ENCODE measurements around the gene DOCK3.

DNA sequence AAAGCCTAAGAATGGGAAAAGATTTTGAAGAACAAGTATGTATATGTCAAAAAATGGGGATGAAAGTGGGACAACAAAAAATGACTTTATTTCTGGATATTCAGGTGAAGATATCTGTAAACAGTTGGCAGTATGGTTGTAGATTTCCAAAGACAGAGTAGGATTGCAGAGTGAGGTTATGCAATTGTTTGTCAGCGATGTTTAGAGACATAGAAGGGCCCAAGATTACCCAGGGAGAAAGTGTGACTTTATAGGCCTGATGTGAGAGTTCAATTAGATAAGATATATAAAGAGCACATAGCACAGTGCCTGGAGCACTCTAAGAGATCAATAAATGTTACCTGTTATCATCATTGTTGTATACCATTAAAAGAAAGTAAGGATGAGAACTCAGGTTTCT lies 319.8 kb downstream of the DOCK3 start:
- TF ChIP-seq, protein P1, sequence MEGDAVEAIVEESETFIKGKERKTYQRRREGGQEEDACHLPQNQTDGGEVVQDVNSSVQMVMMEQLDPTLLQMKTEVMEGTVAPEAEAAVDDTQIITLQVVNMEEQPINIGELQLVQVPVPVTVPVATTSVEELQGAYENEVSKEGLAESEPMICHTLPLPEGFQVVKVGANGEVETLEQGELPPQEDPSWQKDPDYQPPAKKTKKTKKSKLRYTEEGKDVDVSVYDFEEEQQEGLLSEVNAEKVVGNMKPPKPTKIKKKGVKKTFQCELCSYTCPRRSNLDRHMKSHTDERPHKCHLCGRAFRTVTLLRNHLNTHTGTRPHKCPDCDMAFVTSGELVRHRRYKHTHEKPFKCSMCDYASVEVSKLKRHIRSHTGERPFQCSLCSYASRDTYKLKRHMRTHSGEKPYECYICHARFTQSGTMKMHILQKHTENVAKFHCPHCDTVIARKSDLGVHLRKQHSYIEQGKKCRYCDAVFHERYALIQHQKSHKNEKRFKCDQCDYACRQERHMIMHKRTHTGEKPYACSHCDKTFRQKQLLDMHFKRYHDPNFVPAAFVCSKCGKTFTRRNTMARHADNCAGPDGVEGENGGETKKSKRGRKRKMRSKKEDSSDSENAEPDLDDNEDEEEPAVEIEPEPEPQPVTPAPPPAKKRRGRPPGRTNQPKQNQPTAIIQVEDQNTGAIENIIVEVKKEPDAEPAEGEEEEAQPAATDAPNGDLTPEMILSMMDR (IDR thresholded peaks at IDR 0.05 in 2 of 3, conservative IDR thresholded peaks at IDR 0.05 in 1 of 3; ENCODE audit: control insufficient read depth in 2 of 3, extremely low read depth in 1 of 3, insufficient read depth in 1 of 3, low read depth in 3 of 3, low read length in 3 of 3) = no peak
- TF ChIP-seq RAD21 (IDR thresholded peaks at IDR 0.05; ENCODE audit: insufficient read depth, low read depth, low read length) = no peak
- TF ChIP-seq POLR2AphosphoS5 (IDR thresholded peaks at IDR 0.05; ENCODE audit: low read length) = no peak
- TF ChIP-seq MAX (IDR thresholded peaks at IDR 0.05; ENCODE audit: low read depth, low read length) = no peak
- TF ChIP-seq, protein P2, sequence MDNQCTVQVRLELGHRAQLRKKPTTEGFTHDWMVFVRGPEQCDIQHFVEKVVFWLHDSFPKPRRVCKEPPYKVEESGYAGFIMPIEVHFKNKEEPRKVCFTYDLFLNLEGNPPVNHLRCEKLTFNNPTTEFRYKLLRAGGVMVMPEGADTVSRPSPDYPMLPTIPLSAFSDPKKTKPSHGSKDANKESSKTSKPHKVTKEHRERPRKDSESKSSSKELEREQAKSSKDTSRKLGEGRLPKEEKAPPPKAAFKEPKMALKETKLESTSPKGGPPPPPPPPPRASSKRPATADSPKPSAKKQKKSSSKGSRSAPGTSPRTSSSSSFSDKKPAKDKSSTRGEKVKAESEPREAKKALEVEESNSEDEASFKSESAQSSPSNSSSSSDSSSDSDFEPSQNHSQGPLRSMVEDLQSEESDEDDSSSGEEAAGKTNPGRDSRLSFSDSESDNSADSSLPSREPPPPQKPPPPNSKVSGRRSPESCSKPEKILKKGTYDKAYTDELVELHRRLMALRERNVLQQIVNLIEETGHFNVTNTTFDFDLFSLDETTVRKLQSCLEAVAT (IDR thresholded peaks at IDR 0.05) = no peak
- no peak for TF ChIP-seq CBFB (IDR thresholded peaks at IDR 0.05; ENCODE audit: low read depth)
- no peak for TF ChIP-seq SIN3A (IDR thresholded peaks at IDR 0.05; ENCODE audit: low read depth, low read length)
- no peak for TF ChIP-seq RELA (IDR thresholded peaks at IDR 0.05; ENCODE audit: borderline replicate concordance, partially characterized antibody)
- TF ChIP-seq, protein P3, sequence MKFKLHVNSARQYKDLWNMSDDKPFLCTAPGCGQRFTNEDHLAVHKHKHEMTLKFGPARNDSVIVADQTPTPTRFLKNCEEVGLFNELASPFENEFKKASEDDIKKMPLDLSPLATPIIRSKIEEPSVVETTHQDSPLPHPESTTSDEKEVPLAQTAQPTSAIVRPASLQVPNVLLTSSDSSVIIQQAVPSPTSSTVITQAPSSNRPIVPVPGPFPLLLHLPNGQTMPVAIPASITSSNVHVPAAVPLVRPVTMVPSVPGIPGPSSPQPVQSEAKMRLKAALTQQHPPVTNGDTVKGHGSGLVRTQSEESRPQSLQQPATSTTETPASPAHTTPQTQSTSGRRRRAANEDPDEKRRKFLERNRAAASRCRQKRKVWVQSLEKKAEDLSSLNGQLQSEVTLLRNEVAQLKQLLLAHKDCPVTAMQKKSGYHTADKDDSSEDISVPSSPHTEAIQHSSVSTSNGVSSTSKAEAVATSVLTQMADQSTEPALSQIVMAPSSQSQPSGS (IDR thresholded peaks at IDR 0.05; ENCODE audit: low read length) = no peak
